ENCODE results near the gene ERBB2. TPM values are rescaled to one million over a fixed set of nuclear protein-coding genes. Genes with fewer than 3 reads are reported as not detected.

The ERBB2 gene
- total and polyA plus RNA-seq, 9 of the 15 experiments (the other 6 are each of a cell fraction or from before 2014, with no cell fraction given) = 0.74 to 5.6 (median 3.3) TPM

GRCh38 chr17:39704821-39705551 is 5.1 kb downstream of the ERBB2 start (continued):
- TF ChIP-seq ZBTB5 (IDR thresholded peaks at IDR 0.05) = no peak

DNA sequence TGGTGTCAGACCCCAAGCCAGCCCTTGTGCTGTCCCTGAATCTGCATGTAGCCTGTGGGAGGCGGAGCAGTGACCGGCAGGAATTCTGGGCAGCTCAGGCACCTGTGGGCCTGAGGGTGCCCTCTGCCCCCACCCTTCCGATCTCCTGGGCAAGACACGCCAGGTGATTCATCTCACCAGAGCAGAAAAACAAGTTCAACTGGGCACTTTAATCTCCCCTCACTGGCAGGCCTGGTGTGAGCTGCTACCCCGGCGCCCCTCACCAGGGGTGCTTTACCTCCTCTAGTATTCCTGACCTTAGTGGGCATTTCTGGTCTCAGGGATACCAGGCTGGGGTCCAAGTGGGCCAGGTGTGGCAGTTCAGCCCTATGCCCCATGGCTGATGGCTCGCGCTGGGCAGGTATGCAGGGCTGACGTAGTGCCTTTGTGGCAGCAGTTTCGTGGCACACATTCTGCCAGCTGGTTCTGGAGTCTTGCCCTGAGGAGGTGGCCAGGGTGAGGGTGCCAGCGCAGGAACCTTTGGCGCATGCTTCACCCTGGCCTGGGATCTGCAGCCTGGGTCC is 6.0 kb downstream of the ERBB2 start:
- H3K4me2 ChIP-seq (ENCODE audit: insufficient read depth, low read length) = no peak overlapping the region
- ChIA-PET POLR2A (interaction anchor here (0.7 to 1.6 kb wide), 3 partner anchors 11 to 24 kb away, joined by 4 to 5 read pairs (median 4); partner anchors contain the start of genes MIEN1 and PGAP3), CTCF (ENCODE audit: low intra/inter-chr PET ratio) (no interaction called here)
- peaks cover 0 to 5% of the 10 kb centered on the region in 2 experiments; a peak in 1 of 5 replicates for H3K27me3 ChIP-seq (ENCODE audit: control insufficient read depth in 2 of 2, insufficient read depth in 2 of 2, low read length in 2 of 2)
- H3K27ac ChIP-seq (ENCODE audit: extremely low read depth, low read depth, low read length) = no peak overlapping the region
- FAIRE-seq = no peak
- H3K9me3 ChIP-seq (replicated peaks; ENCODE audit: control insufficient read depth, insufficient read depth, low read depth, low read length) = no peaks in the 10 kb centered on the region
- no peak overlapping the region for H2AFZ ChIP-seq (ENCODE audit: low read depth, low read length)
- intact Hi-C loops (cut with micrococcal nuclease) (no loop called here), in situ Hi-C loops (cut with MboI) (no loop called here)
- H3K4me1 ChIP-seq (replicated peaks in 1 of 2; ENCODE audit: control insufficient read depth in 2 of 2, insufficient read depth in 2 of 2, low read length in 2 of 2) = peaks cover 0 to 25% of the 10 kb centered on the region in 2 experiments; a peak in 3 of 5 replicates
- WGBS (ENCODE audit: insufficient coverage, low coverage, missing lambda C conversion rate) = 52% methylated on average over 11 of the region's 12 CpGs
- no peak for ATAC-seq
- no peaks in the 10 kb centered on the region for H3K36me3 ChIP-seq (ENCODE audit: control insufficient read depth, insufficient read depth, low read length)
- no peak overlapping the region for H3K4me3 ChIP-seq
- no peaks in the 10 kb centered on the region for H3K9me1 ChIP-seq (ENCODE audit: control insufficient read depth, insufficient read depth, low read length)
- H4K20me1 ChIP-seq (replicated peaks; ENCODE audit: control insufficient read depth, insufficient read depth, low read length) = no peaks in the 10 kb centered on the region; the same call in 1 of the 2 replicates
- no peaks in the 10 kb centered on the region for H3K79me2 ChIP-seq (ENCODE audit: control insufficient read depth, insufficient read depth, low read length)
- H3K9ac ChIP-seq (ENCODE audit: insufficient read depth in 1 of 2, low read depth in 2 of 2, low read length in 2 of 2) = peak overlapping the region in 1 of 2 experiments; percentile 59; a peak in 2 of 4 replicates
- DNase-seq (ENCODE audit: extremely low read depth in 1 of 4, low spot score in 3 of 4) = no peak
- BruUV-seq (replicated peaks) = no TSS peak
- no peak for TF ChIP-seq KLF13 (tag; IDR thresholded peaks at IDR 0.05; ENCODE audit: borderline replicate concordance, low read depth)
- TF ChIP-seq ZNF407 (IDR thresholded peaks at IDR 0.05; ENCODE audit: low read depth) = no peak
- no peak for TF ChIP-seq CHAMP1 (IDR thresholded peaks at IDR 0.05)
- no peak for TF ChIP-seq CBX3 (IDR thresholded peaks at IDR 0.05; ENCODE audit: borderline replicate concordance in 1 of 2, low read length in 2 of 2)
